Activated T-cell treated with anti-CD3 and anti-CD28 coated beads, Interleukin-2, amount 50 U/mL, for 24 hours (primary cell): ENCODE results near the gene MRGPRX3.

Experiments used
- DNase-seq: peaks from one replicate; pipeline ENCODE4 v3.0.0-alpha.2; 2020
- H3K27ac Mint-ChIP-seq: 2 replicates; pipeline ENCODE4 v1.8.0; 2020; ENCODE audit warnings: mild to moderate bottlenecking, mixed read lengths
- H3K27me3 Mint-ChIP-seq: 2 replicates; pipeline ENCODE4 v1.8.0; 2020; ENCODE audit warnings: mixed read lengths
- H3K36me3 Mint-ChIP-seq: 2 replicates; pipeline ENCODE4 v1.8.0; 2020; ENCODE audit warnings: low read depth, mixed read lengths
- H3K4me1 Mint-ChIP-seq: 2 replicates; pipeline ENCODE4 v1.8.0; 2020; ENCODE audit warnings: low read depth, mixed read lengths
- H3K4me3 Mint-ChIP-seq: 2 replicates; pipeline ENCODE4 v1.8.0; 2020; ENCODE audit warnings: mild to moderate bottlenecking, moderate library complexity, mixed read lengths
- H3K9me3 Mint-ChIP-seq: 2 replicates; pipeline ENCODE4 v1.8.0; 2020; ENCODE audit warnings: mixed read lengths

MRGPRX3 gene

GRCh38 chr11:18135308-18135707 lies 2.9 kb downstream of the MRGPRX3 start:
- DNase-seq = no peak
- Mint-ChIP-seq H3K4me3 (no peak overlapping the region), H3K4me1 (no peaks in the 10 kb centered on the region), H3K27ac (no peak overlapping the region), H3K27me3 (peaks cover 42% of the 10 kb centered on the region), H3K9me3 (no peaks in the 10 kb centered on the region), H3K36me3 (no peaks in the 10 kb centered on the region)

- Mint-ChIP-seq H3K4me1 (no peaks in the 10 kb centered on the region), H3K36me3 (no peaks in the 10 kb centered on the region), H3K9me3 (no peaks in the 10 kb centered on the region), H3K27me3 (peaks cover 40% of the 10 kb centered on the region), H3K27ac (no peak overlapping the region), H3K4me3 (no peak overlapping the region)
- DNase-seq = no peak
These were observed 4.9 kb downstream of the MRGPRX3 start for GRCh38 chr11:18137186-18137800.

- Mint-ChIP-seq H3K36me3 (no peaks in the 10 kb centered on the region), H3K4me3 (no peak overlapping the region), H3K27me3 (peaks cover 38% of the 10 kb centered on the region), H3K4me1 (no peaks in the 10 kb centered on the region), H3K9me3 (no peaks in the 10 kb centered on the region), H3K27ac (no peak overlapping the region)
- DNase-seq = no peak
These were observed 7.8 kb downstream of the MRGPRX3 start for GRCh38 chr11:18140145-18140544.

GRCh38 chr11:18144243-18144642 lies 11.9 kb downstream of the MRGPRX3 start:
- peaks cover 8% of the 10 kb centered on the region for H3K4me1 Mint-ChIP-seq
- DNase-seq = no peak
- H3K9me3 Mint-ChIP-seq = no peaks in the 10 kb centered on the region
- H3K27ac Mint-ChIP-seq = no peak overlapping the region
- no peak overlapping the region for H3K4me3 Mint-ChIP-seq
- no peaks in the 10 kb centered on the region for H3K36me3 Mint-ChIP-seq
- peaks cover 38% of the 10 kb centered on the region for H3K27me3 Mint-ChIP-seq

GRCh38 chr11:18145025-18145424 lies 12.7 kb downstream of the MRGPRX3 start:
- Mint-ChIP-seq H3K27ac (no peak overlapping the region), H3K27me3 (peaks cover 40% of the 10 kb centered on the region), H3K9me3 (no peaks in the 10 kb centered on the region), H3K4me3 (no peak overlapping the region), H3K36me3 (no peaks in the 10 kb centered on the region), H3K4me1 (peaks cover 8% of the 10 kb centered on the region)
- no peak for DNase-seq

GRCh38 chr11:18145837-18146236 lies 13.5 kb downstream of the MRGPRX3 start:
- peaks cover 35% of the 10 kb centered on the region for H3K27me3 Mint-ChIP-seq
- no peaks in the 10 kb centered on the region for H3K36me3 Mint-ChIP-seq
- no peak overlapping the region for H3K4me3 Mint-ChIP-seq
- H3K4me1 Mint-ChIP-seq = peaks cover 8% of the 10 kb centered on the region
- H3K9me3 Mint-ChIP-seq = no peaks in the 10 kb centered on the region
- no peak overlapping the region for H3K27ac Mint-ChIP-seq
- no peak for DNase-seq

GRCh38 chr11:18151581-18151980 lies 19.2 kb downstream of the MRGPRX3 start:
- H3K27me3 Mint-ChIP-seq = peaks cover 24% of the 10 kb centered on the region
- H3K36me3 Mint-ChIP-seq = no peaks in the 10 kb centered on the region
- H3K4me3 Mint-ChIP-seq = no peak overlapping the region
- no peaks in the 10 kb centered on the region for H3K4me1 Mint-ChIP-seq
- no peak overlapping the region for H3K27ac Mint-ChIP-seq
- DNase-seq = no peak
- H3K9me3 Mint-ChIP-seq = peaks cover 2% of the 10 kb centered on the region

- H3K4me3 Mint-ChIP-seq = no peak overlapping the region
- no peaks in the 10 kb centered on the region for H3K9me3 Mint-ChIP-seq
- H3K36me3 Mint-ChIP-seq = no peaks in the 10 kb centered on the region
- no peaks in the 10 kb centered on the region for H3K4me1 Mint-ChIP-seq
- no peak for DNase-seq
- no peak overlapping the region for H3K27ac Mint-ChIP-seq
- H3K27me3 Mint-ChIP-seq = peaks cover 30% of the 10 kb centered on the region
These were observed 36.0 kb downstream of the MRGPRX3 start for GRCh38 chr11:18168372-18168771.

GRCh38 chr11:18171377-18172000 lies 39.1 kb downstream of the MRGPRX3 start:
- Mint-ChIP-seq H3K36me3 (no peaks in the 10 kb centered on the region), H3K4me1 (no peaks in the 10 kb centered on the region), H3K9me3 (no peaks in the 10 kb centered on the region), H3K27me3 (peaks cover 50% of the 10 kb centered on the region), H3K27ac (no peak overlapping the region), H3K4me3 (no peak overlapping the region)
- no peak for DNase-seq

- H3K27me3 Mint-ChIP-seq = peaks cover 52% of the 10 kb centered on the region
- no peak for DNase-seq
- H3K36me3 Mint-ChIP-seq = no peaks in the 10 kb centered on the region
- H3K4me3 Mint-ChIP-seq = no peak within 1 kb of the TSS
- no peaks in the 10 kb centered on the region for H3K9me3 Mint-ChIP-seq
- no peaks in the 10 kb centered on the region for H3K4me1 Mint-ChIP-seq
- no peak within 1 kb of the TSS for H3K27ac Mint-ChIP-seq
These were observed 40.3 kb downstream of the MRGPRX3 start, which contains the start of gene MRGPRX4 for GRCh38 chr11:18172666-18173065. TSS of gene MRGPRX4 (plus strand) at chr11:18172837. CDS start at chr11:18173257, 420 bp downstream.

- Mint-ChIP-seq H3K4me1 (no peaks in the 10 kb centered on the region), H3K27ac (no peak overlapping the region), H3K36me3 (no peaks in the 10 kb centered on the region), H3K4me3 (no peak overlapping the region), H3K27me3 (peaks cover 59% of the 10 kb centered on the region), H3K9me3 (no peaks in the 10 kb centered on the region)
- DNase-seq = no peak
These were observed 41.0 kb downstream of the MRGPRX3 start for GRCh38 chr11:18173225-18173866.
